Spleen (tissue), 7 donors: ENCODE measurements around the gene OLFM3.

ENCODE experiments used
- CTCF ChIP-seq, 11 experiments: fragments of 200-600 bp in 7 of 11; fragments of 450-650 bp in 4 of 11; sonication (generic) in 4 of 11; IDR thresholded peaks in 8 of 11; conservative IDR thresholded peaks in 3 of 11; 1 replicate in 7 of 11; 2 replicates in 4 of 11; pipeline versions ENCODE4 v1.4.0 to v1.8.0; 2016 to 2021; ENCODE audit warnings: antibody characterized with exemption in 11 of 11, inconsistent platforms in 4 of 11, mild to moderate bottlenecking in 1 of 11
- POLR2AphosphoS5 ChIP-seq, 3 donors: sonication (generic); formaldehyde crosslinking; IDR thresholded peaks; one replicate each; pipeline ENCODE4 v1.5.1; 2017; ENCODE audit warnings: antibody characterized with exemption in 3 of 3
- donor health status: DM: no; HTN: no; CAD: no; lungs with moderate emphysema.
- donor health status: DM: no; HTN: no; CAD: no.
- donor health status: DM: no; HTN: no; CAD: no.

GRCh38 chr1:101820071-101820470 is 176.7 kb downstream of the OLFM3 start:
- no peak for TF ChIP-seq CTCF (IDR thresholded peaks at IDR 0.05 in 8 of 11, conservative IDR thresholded peaks at IDR 0.05 in 3 of 11)
- TF ChIP-seq POLR2AphosphoS5 (IDR thresholded peaks at IDR 0.05): no peak
